GM12878 (cell line): ENCODE results near the gene DRC1. TPM values are rescaled to one million over a fixed set of nuclear protein-coding genes. Genes with fewer than 3 reads are reported as not detected.

Experiments
- ATAC-seq: fragments of 200-7000 bp; cut with Tn5 transposase; 3 replicates; pipeline ENCODE4 v1.9.1; 2020; ENCODE audit warnings: mild to moderate bottlenecking, moderate library complexity
- BruUV-seq: library from RNA; stranded (reverse); fragments of 400-500 nt; replicated peaks from 2 replicates; lab custom pipeline; 2021; lab: Mats Ljungman, UMichigan
- CTCF ChIA-PET: fragments of 300-600 bp; sonication (Branson Sonifier 250); formaldehyde crosslinking; extraction: SDS; loops from one replicate; lab custom pipeline; 2021; ENCODE audit warnings: inconsistent platforms; lab: Yijun Ruan, JAX
- POLR2A ChIA-PET: fragments of 350-600 bp; formaldehyde crosslinking; extraction: SDS; loops from one replicate; lab custom pipeline; 2021; ENCODE audit warnings: inconsistent platforms; lab: Charles Lee
- RAD21 ChIA-PET: fragments of 300-600 bp; sonication (Branson Sonifier 250); formaldehyde crosslinking; loops from one replicate; lab custom pipeline; 2023; ENCODE audit warnings: antibody characterized with exemption; ENCODE audit not compliant: unreplicated experiment; lab: Charles Lee
- SMC1A ChIA-PET: fragments of 300-600 bp; sonication (Branson Sonifier 250); formaldehyde crosslinking; loops from one replicate; lab custom pipeline; 2023; ENCODE audit not compliant: unreplicated experiment, uncharacterized antibody; lab: Charles Lee
- DNase-seq: peaks from one replicate; pipeline ENCODE4 v3.0.0-alpha.2; 2011; ENCODE audit warnings: low read depth, low spot score
- FAIRE-seq: peaks from 3 replicates; lab custom pipeline; 2011; peaks lifted over from hg19 to GRCh38; lab: Jason Lieb, UNC
- H2AFZ ChIP-seq: 2 replicates; pipeline ENCODE4 v1.6.0; 2011; ENCODE audit warnings: low read depth, low read length, control low read depth; ENCODE audit not compliant: control insufficient read depth
- H3K27ac ChIP-seq: 2 replicates; pipeline ENCODE4 v1.5.1; 2011; ENCODE audit warnings: control low read depth; ENCODE audit not compliant: control insufficient read depth, insufficient read depth
- H3K27me3 ChIP-seq, 2 experiments: replicated peaks in 1 of 2; 2 replicates each; pipeline versions ENCODE4 v1.6.0 to v1.6.1; 2011; ENCODE audit warnings: low read length in 1 of 2; ENCODE audit not compliant: control insufficient read depth in 2 of 2, insufficient read depth in 2 of 2
- H3K36me3 ChIP-seq, 2 experiments: 2 replicates each; pipeline ENCODE4 v1.5.1; 2011; ENCODE audit warnings: low read length in 1 of 2; ENCODE audit not compliant: control insufficient read depth in 2 of 2, insufficient read depth in 2 of 2
- H3K4me1 ChIP-seq: 2 replicates; pipeline ENCODE4 v1.6.1; 2011; ENCODE audit warnings: mild to moderate bottlenecking, low read length, moderate library complexity, mixed read lengths; ENCODE audit not compliant: control insufficient read depth, insufficient read depth
- H3K4me2 ChIP-seq: 2 replicates; pipeline ENCODE4 v1.6.0; 2011; ENCODE audit warnings: control low read depth; ENCODE audit not compliant: control insufficient read depth, insufficient read depth
- H3K4me3 ChIP-seq: fragments of 200-600 bp; sonication (generic); 2 replicates; pipeline ENCODE4 v1.5.1; 2016
- H3K79me2 ChIP-seq: 2 replicates; pipeline ENCODE4 v1.6.0; 2011; ENCODE audit warnings: low read length; ENCODE audit not compliant: control insufficient read depth, insufficient read depth
- H3K9ac ChIP-seq: 2 replicates; pipeline ENCODE4 v1.8.0; 2011; ENCODE audit warnings: low read length, control low read depth, mixed read lengths; ENCODE audit not compliant: control insufficient read depth, insufficient read depth
- H3K9me3 ChIP-seq: replicated peaks from 3 replicates; pipeline ENCODE4 v1.5.1; 2011; ENCODE audit warnings: mild to moderate bottlenecking, low read length; ENCODE audit not compliant: control insufficient read depth, insufficient read depth
- H4K20me1 ChIP-seq: 2 replicates; pipeline ENCODE4 v1.6.0; 2011; ENCODE audit not compliant: control insufficient read depth, insufficient read depth
- EZH2 ChIP-seq: IDR thresholded peaks from 2 replicates; pipeline ENCODE4 v1.6.1; 2012; ENCODE audit warnings: low read depth, mild to moderate bottlenecking, control low read depth, inconsistent platforms, low read length, borderline replicate concordance; ENCODE audit not compliant: control insufficient read depth
- MXI1 ChIP-seq: fragments of 150-350 bp; IDR thresholded peaks from 2 replicates; pipeline ENCODE4 v1.6.1; 2011; ENCODE audit warnings: low read depth, mild to moderate bottlenecking, inconsistent platforms, low read length, improper control_type of control experiment
- RCOR1 ChIP-seq: conservative IDR thresholded peaks from 2 replicates; pipeline ENCODE4 v1.6.1; 2012; ENCODE audit warnings: low read depth, low read length, improper control_type of control experiment
- TARDBP ChIP-seq: IDR thresholded peaks from 2 replicates; pipeline ENCODE4 v1.6.1; 2016; ENCODE audit warnings: borderline replicate concordance
- in situ Hi-C: fragments of 300-500 bp; cut with MboI; formaldehyde crosslinking; loops from 9 replicates; pipeline ENCODE4 v1.14.3; 2018; ENCODE audit warnings: mixed read lengths
- intact Hi-C: fragments of 100-400 bp; cut with micrococcal nuclease; formaldehyde crosslinking; loops from one replicate; pipeline ENCODE4 v1.14.2; 2022; ENCODE audit not compliant: unreplicated experiment
- polyA plus RNA-seq, 11 experiments: library from polyadenylated mRNA; depleted of rRNA in 4 of 11; unstranded in 6 of 11; stranded (reverse) in 5 of 11; fragments of >200 nt; fragmentation: Nextera tagmentation in 4 of 11; fragmentation: Illumina TruSeq in 1 of 11; extraction: Ambion mirVana in 4 of 11; extraction: Trizol in 1 of 11; gene quantifications; 1 replicate in 1 of 11; 2 replicates in 10 of 11; pipeline versions ENCODE4 v1.2.1 to v1.2.3, GENCODE V29; 2011 to 2016; ENCODE audit warnings: inconsistent platforms in 2 of 11, missing spikeins in 2 of 11, low read depth in 1 of 11
- total RNA-seq, 4 experiments: library from RNA; depleted of rRNA in 3 of 4; stranded (reverse); fragments of >200 nt in 3 of 4; fragmentation: Illumina TruSeq in 1 of 4; extraction: Trizol in 1 of 4; gene quantifications; 2 replicates each; pipeline versions ENCODE4 v1.2.1 to v1.2.3, GENCODE V29; 2013 to 2021
- TF ChIP-seq, protein P1 (sequence below): fragments of 450-650 bp; IDR thresholded peaks from 2 replicates; pipeline ENCODE4 v1.6.1; 2017; ENCODE audit warnings: mild to moderate bottlenecking
- TF ChIP-seq, protein P2 (sequence below): IDR thresholded peaks from 2 replicates; pipeline ENCODE4 v1.6.1; 2011; ENCODE audit warnings: low read depth, mild to moderate bottlenecking, low read length, moderate library complexity, borderline replicate concordance; ENCODE audit errors: extremely low read depth
- TF ChIP-seq, protein P3 (sequence below): fragments of 450-650 bp; IDR thresholded peaks from 2 replicates; pipeline ENCODE4 v1.6.1; 2018; ENCODE audit warnings: mild to moderate bottlenecking, low read depth, moderate library complexity; ENCODE audit not compliant: partially characterized antibody
- TF ChIP-seq, protein P4 (sequence below): fragments of 450-650 bp; IDR thresholded peaks from 2 replicates; pipeline ENCODE4 v1.6.1; 2017; ENCODE audit warnings: mild to moderate bottlenecking, moderate library complexity
- TF ChIP-seq, protein P5 (sequence below): fragments of 450-650 bp; formaldehyde crosslinking; IDR thresholded peaks from 2 replicates; pipeline ENCODE4 v1.4.0; 2022; ENCODE audit warnings: mild to moderate bottlenecking, moderate library complexity

DRC1 gene
- total and polyA plus RNA-seq, 10 of the 15 experiments (the other 5 are each of a cell fraction or from before 2014, with no cell fraction given): 0.03 TPM; not detected in 9

DNA sequence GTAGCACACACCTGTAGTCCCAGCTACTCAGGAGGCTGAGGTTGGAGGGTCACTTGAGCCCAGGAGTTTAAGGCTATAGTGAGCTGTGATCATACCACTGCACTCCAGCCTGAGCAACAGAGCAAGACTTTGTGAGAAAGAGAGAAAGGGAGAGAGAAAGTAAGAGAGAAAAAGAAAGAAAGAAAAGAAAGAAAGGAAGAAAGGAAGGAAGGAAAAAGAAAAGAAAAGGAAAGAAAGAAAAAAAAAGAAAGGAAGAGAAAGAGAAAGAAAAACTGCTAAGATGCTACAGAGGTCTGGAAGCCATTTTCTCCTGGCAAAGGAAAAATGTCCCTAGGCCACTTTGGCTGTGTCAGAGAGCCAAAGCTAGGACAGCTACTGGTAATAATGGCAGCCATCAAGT lies 30.6 kb downstream of the DRC1 start:
- no peak overlapping the region for H3K9ac ChIP-seq
- H2AFZ ChIP-seq: no peak overlapping the region
- H3K36me3 ChIP-seq: no peaks in the 10 kb centered on the region
- no TSS peak for BruUV-seq
- in situ Hi-C loops (no loop called here), intact Hi-C loops (no loop called here)
- H3K9me3 ChIP-seq: no peaks in the 10 kb centered on the region
- no peak overlapping the region for H3K27ac ChIP-seq
- no peaks in the 10 kb centered on the region for H3K4me1 ChIP-seq
- DNase-seq: no peak
- no peak overlapping the region for H3K4me2 ChIP-seq
- H3K4me3 ChIP-seq: no peak overlapping the region
- no peaks in the 10 kb centered on the region for H3K79me2 ChIP-seq
- no peak for FAIRE-seq
- H4K20me1 ChIP-seq: no peaks in the 10 kb centered on the region
- CTCF ChIA-PET: interaction anchor here (1.7 kb wide), 1 partner anchor 12 kb away, joined by 3 read pairs; no protein-coding TSS in a partner anchor
- SMC1A ChIA-PET: interaction anchor here (0.6 to 1.0 kb wide), 2 partner anchors 20 to 108 kb away, joined by 3 read pairs; no protein-coding TSS in a partner anchor
- RAD21 ChIA-PET: no interaction called here
- no peak for ATAC-seq
- 0 out of 4 replicates have a peak, but pooled peaks cover 0 to 2% of the 10 kb centered on the region in 2 experiments for H3K27me3 ChIP-seq
- POLR2A ChIA-PET: no interaction called here
- TF ChIP-seq MXI1 (no peak), RCOR1 (no peak), TARDBP (no peak), EZH2 (no peak)
- TF ChIP-seq, protein P1, sequence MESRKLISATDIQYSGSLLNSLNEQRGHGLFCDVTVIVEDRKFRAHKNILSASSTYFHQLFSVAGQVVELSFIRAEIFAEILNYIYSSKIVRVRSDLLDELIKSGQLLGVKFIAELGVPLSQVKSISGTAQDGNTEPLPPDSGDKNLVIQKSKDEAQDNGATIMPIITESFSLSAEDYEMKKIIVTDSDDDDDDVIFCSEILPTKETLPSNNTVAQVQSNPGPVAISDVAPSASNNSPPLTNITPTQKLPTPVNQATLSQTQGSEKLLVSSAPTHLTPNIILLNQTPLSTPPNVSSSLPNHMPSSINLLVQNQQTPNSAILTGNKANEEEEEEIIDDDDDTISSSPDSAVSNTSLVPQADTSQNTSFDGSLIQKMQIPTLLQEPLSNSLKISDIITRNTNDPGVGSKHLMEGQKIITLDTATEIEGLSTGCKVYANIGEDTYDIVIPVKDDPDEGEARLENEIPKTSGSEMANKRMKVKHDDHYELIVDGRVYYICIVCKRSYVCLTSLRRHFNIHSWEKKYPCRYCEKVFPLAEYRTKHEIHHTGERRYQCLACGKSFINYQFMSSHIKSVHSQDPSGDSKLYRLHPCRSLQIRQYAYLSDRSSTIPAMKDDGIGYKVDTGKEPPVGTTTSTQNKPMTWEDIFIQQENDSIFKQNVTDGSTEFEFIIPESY: no peak
- TF ChIP-seq, protein P2, sequence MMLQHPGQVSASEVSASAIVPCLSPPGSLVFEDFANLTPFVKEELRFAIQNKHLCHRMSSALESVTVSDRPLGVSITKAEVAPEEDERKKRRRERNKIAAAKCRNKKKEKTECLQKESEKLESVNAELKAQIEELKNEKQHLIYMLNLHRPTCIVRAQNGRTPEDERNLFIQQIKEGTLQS: no peak
- TF ChIP-seq, protein P3, sequence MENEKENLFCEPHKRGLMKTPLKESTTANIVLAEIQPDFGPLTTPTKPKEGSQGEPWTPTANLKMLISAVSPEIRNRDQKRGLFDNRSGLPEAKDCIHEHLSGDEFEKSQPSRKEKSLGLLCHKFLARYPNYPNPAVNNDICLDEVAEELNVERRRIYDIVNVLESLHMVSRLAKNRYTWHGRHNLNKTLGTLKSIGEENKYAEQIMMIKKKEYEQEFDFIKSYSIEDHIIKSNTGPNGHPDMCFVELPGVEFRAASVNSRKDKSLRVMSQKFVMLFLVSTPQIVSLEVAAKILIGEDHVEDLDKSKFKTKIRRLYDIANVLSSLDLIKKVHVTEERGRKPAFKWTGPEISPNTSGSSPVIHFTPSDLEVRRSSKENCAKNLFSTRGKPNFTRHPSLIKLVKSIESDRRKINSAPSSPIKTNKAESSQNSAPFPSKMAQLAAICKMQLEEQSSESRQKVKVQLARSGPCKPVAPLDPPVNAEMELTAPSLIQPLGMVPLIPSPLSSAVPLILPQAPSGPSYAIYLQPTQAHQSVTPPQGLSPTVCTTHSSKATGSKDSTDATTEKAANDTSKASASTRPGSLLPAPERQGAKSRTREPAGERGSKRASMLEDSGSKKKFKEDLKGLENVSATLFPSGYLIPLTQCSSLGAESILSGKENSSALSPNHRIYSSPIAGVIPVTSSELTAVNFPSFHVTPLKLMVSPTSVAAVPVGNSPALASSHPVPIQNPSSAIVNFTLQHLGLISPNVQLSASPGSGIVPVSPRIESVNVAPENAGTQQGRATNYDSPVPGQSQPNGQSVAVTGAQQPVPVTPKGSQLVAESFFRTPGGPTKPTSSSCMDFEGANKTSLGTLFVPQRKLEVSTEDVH: no peak
- TF ChIP-seq, protein P4, sequence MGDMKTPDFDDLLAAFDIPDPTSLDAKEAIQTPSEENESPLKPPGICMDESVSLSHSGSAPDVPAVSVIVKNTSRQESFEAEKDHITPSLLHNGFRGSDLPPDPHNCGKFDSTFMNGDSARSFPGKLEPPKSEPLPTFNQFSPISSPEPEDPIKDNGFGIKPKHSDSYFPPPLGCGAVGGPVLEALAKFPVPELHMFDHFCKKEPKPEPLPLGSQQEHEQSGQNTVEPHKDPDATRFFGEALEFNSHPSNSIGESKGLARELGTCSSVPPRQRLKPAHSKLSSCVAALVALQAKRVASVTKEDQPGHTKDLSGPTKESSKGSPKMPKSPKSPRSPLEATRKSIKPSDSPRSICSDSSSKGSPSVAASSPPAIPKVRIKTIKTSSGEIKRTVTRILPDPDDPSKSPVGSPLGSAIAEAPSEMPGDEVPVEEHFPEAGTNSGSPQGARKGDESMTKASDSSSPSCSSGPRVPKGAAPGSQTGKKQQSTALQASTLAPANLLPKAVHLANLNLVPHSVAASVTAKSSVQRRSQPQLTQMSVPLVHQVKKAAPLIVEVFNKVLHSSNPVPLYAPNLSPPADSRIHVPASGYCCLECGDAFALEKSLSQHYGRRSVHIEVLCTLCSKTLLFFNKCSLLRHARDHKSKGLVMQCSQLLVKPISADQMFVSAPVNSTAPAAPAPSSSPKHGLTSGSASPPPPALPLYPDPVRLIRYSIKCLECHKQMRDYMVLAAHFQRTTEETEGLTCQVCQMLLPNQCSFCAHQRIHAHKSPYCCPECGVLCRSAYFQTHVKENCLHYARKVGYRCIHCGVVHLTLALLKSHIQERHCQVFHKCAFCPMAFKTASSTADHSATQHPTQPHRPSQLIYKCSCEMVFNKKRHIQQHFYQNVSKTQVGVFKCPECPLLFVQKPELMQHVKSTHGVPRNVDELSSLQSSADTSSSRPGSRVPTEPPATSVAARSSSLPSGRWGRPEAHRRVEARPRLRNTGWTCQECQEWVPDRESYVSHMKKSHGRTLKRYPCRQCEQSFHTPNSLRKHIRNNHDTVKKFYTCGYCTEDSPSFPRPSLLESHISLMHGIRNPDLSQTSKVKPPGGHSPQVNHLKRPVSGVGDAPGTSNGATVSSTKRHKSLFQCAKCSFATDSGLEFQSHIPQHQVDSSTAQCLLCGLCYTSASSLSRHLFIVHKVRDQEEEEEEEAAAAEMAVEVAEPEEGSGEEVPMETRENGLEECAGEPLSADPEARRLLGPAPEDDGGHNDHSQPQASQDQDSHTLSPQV: no peak
- TF ChIP-seq, protein P5, sequence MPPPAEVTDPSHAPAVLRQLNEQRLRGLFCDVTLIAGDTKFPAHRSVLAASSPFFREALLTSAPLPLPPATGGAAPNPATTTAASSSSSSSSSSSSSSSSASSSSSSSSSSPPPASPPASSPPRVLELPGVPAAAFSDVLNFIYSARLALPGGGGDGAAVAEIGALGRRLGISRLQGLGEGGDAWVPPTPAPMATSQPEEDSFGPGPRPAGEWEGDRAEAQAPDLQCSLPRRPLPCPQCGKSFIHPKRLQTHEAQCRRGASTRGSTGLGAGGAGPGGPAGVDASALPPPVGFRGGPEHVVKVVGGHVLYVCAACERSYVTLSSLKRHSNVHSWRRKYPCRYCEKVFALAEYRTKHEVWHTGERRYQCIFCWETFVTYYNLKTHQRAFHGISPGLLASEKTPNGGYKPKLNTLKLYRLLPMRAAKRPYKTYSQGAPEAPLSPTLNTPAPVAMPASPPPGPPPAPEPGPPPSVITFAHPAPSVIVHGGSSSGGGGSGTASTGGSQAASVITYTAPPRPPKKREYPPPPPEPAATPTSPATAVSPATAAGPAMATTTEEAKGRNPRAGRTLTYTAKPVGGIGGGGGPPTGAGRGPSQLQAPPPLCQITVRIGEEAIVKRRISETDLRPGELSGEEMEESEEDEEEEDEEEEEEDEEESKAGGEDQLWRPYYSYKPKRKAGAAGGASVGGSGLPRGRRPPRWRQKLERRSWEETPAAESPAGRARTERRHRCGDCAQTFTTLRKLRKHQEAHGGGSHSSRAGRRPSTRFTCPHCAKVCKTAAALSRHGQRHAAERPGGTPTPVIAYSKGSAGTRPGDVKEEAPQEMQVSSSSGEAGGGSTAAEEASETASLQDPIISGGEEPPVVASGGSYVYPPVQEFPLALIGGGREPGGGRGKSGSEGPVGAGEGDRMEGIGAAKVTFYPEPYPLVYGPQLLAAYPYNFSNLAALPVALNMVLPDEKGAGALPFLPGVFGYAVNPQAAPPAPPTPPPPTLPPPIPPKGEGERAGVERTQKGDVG (CRISPR knock-in tag): no peak
